ENCODE results near the gene N4BP2L2. TPM values are rescaled to one million over a fixed set of nuclear protein-coding genes. Genes with fewer than 3 reads are reported as not detected.

N4BP2L2 gene
- total RNA-seq, 1 experiment from 2014 or later = 92.7 TPM

DNA sequence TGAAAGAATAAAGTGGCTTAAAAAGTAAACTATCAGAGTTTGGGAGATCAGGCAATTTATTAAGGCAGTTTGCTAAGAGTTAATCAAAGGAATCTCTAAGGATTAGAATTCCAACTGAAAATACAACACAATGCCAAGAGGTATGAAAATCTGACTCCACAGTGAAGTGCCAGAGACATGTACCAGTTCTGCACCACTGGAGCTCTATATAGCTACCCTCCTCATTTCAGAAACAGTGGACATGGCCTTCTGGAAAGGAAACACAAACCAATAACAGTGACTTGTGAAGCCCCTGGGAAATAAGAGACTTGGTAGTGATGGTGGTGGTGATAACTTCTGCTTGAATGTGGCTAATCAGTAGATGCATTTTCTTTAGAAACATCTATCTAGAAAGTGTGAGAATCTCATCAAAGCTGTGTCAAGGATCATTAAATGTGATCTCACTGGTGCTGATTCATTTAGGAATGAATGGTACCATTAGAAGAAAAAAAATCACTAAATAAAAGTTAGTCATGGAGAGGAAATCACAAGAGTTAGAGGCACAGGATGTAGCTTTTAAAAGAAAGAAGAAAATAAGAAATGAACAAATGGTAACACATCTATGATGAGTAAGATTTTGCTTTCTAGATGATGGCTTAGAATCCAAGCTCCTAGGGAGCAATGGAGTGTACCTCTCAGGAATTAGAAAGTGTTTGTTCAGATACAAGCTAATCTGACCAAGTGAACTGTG, 90.5 kb downstream of the N4BP2L2 start:
- intact Hi-C loops (cut with micrococcal nuclease) = no loop called here
- H3K4me2 ChIP-seq (ENCODE audit: low read length) = no peak overlapping the region
- ChIA-PET POLR2A (no interaction called here), RAD21 (ENCODE audit: low non-redundant PET in 1 of 2, low total read pairs in 2 of 2, uncharacterized antibody in 2 of 2, unreplicated experiment in 2 of 2) (no interaction called here), CTCF (no interaction called here)
- no peak overlapping the region for H3K9ac ChIP-seq (ENCODE audit: low read length)
- H3K36me3 ChIP-seq (ENCODE audit: control insufficient read depth in 1 of 2, insufficient read depth in 2 of 2, low read length in 2 of 2) = no peaks in the 10 kb centered on the region
- H3K27ac ChIP-seq (ENCODE audit: low read depth, low read length) = no peak overlapping the region
- no peaks in the 10 kb centered on the region for H3K79me2 ChIP-seq (ENCODE audit: insufficient read depth, low read length)
- TF ChIP-seq, protein P1, sequence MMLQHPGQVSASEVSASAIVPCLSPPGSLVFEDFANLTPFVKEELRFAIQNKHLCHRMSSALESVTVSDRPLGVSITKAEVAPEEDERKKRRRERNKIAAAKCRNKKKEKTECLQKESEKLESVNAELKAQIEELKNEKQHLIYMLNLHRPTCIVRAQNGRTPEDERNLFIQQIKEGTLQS (IDR thresholded peaks at IDR 0.05) = no peak
- TF ChIP-seq, protein P2, sequence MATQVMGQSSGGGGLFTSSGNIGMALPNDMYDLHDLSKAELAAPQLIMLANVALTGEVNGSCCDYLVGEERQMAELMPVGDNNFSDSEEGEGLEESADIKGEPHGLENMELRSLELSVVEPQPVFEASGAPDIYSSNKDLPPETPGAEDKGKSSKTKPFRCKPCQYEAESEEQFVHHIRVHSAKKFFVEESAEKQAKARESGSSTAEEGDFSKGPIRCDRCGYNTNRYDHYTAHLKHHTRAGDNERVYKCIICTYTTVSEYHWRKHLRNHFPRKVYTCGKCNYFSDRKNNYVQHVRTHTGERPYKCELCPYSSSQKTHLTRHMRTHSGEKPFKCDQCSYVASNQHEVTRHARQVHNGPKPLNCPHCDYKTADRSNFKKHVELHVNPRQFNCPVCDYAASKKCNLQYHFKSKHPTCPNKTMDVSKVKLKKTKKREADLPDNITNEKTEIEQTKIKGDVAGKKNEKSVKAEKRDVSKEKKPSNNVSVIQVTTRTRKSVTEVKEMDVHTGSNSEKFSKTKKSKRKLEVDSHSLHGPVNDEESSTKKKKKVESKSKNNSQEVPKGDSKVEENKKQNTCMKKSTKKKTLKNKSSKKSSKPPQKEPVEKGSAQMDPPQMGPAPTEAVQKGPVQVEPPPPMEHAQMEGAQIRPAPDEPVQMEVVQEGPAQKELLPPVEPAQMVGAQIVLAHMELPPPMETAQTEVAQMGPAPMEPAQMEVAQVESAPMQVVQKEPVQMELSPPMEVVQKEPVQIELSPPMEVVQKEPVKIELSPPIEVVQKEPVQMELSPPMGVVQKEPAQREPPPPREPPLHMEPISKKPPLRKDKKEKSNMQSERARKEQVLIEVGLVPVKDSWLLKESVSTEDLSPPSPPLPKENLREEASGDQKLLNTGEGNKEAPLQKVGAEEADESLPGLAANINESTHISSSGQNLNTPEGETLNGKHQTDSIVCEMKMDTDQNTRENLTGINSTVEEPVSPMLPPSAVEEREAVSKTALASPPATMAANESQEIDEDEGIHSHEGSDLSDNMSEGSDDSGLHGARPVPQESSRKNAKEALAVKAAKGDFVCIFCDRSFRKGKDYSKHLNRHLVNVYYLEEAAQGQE (IDR thresholded peaks at IDR 0.05; ENCODE audit: low read depth) = no peak
- TF ChIP-seq TCF7L2 (IDR thresholded peaks at IDR 0.05; ENCODE audit: borderline replicate concordance, extremely low read depth, insufficient read depth, insufficient read length) (no peak), RAD21 (IDR thresholded peaks at IDR 0.05; ENCODE audit: low read depth) (no peak), ELF1 (IDR thresholded peaks at IDR 0.05; ENCODE audit: borderline replicate concordance, low read depth) (no peak), CBX3 (IDR thresholded peaks at IDR 0.05; ENCODE audit: low read depth) (no peak)
- DNase-seq (ENCODE audit: low read depth, low spot score) = no peak
- H3K9me3 ChIP-seq (ENCODE audit: control insufficient read depth in 1 of 2, insufficient read depth in 1 of 2, low read depth in 1 of 2, low read length in 2 of 2) = no peaks in the 10 kb centered on the region
- ATAC-seq = no peak
- H3K27me3 ChIP-seq (ENCODE audit: insufficient read depth, low read length) = no peaks in the 10 kb centered on the region
- BruUV-seq (replicated peaks) = no TSS peak
- no peak overlapping the region for H3K4me3 ChIP-seq (replicated peaks in 1 of 2; ENCODE audit: low read depth in 1 of 2, low read length in 2 of 2)
- H2AFZ ChIP-seq (ENCODE audit: low read depth, low read length, poor library complexity, severe bottlenecking) = no peak overlapping the region
- no peaks in the 10 kb centered on the region for H3K4me1 ChIP-seq (ENCODE audit: control insufficient read depth in 1 of 2, insufficient read depth in 2 of 2, low read length in 2 of 2)
- H3K9me2 ChIP-seq (ENCODE audit: insufficient read depth) = no peaks in the 10 kb centered on the region
- no peaks in the 10 kb centered on the region for H4K20me1 ChIP-seq (ENCODE audit: insufficient read depth)

Data from HCT116 (cell line).